ENCODE data around the gene MRPL58.
"Not testable (repeated sequence)": the region's sequence is repeated elsewhere in the genome, so short reads cannot be mapped to it uniquely, and the experiment has no call there.

Gene MRPL58

GRCh38 chr17:74987418-74987908, 25.0 kb upstream of the MRPL58 start, which contains the start of gene CDR2L:
Gene CDR2L (plus strand): TSS chr17:74987632. CDS start chr17:74988044, 412 bp downstream.
- peak; percentile 90 for DNase-seq (ENCODE audit: low read depth)

DNA sequence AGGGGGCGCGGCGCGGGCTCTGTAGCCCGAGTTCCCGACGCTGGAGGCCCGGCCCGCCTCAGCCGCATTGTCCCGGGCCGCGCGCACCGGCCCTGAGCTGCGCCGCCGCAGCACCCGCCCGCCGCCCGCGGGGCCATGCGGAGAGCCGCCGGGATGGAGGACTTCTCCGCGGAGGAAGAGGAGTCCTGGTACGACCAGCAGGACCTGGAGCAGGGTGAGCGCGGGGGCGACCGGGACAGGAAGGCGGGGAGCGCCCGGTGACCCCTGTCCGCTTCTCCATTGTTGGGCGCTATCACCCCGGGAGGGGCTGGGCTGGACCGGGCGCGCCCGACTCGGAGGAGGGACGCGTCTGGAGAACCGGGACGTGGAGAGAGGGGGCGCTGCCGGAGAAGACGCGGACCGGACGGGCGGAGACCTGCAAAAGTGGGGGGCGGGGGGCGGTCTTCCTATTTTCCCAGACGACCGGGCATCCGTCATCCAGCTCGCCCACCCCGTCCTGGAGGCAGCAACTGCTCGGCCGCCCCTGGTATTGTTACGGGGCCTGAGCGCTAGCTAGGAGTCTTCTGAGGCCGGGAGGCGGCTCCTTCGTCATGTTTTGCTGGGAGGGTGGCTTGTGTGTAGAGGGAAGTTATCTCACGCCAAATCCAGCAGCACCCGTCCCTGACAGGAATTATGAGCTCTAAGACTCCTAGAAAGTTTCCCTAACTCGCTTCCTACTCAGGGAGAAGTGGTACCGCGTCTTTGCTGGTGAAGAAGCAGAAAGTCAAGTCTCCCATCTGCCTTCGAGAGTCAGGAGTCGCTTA, 24.4 kb upstream of the MRPL58 start:
- no peak for DNase-seq (ENCODE audit: low read depth)

- DNase-seq (ENCODE audit: low read depth): no peak
Observed at GRCh38 chr17:74990581-74991105, 21.8 kb upstream of the MRPL58 start.

DNA sequence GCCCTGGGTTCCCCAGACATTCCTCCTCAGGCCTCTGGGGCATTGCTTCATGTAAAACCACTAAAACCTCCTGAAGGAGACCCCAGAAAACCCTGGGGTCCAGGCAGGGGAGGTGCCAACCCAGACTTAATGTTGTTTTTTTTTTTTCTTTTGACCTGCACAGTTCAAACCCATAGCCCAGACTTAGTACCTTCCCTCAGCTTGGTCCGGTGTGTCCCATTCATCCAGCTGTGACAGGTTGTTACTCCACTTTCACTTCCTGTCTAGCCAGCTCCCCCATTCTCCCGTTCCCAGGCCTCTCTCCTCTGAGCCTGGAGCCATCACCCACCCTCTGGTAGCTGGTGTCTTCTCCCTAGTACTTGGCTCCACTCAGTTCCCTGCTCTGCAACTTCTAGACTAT, 20.2 kb upstream of the MRPL58 start:
- no peak for DNase-seq (ENCODE audit: low read depth)

GRCh38 chr17:74994440-74994839, 18.0 kb upstream of the MRPL58 start:
- no peak for DNase-seq (ENCODE audit: low read depth)

- no peak for DNase-seq (ENCODE audit: low read depth)
Observed at GRCh38 chr17:74995847-74996246, 16.6 kb upstream of the MRPL58 start.

- no peak for DNase-seq (ENCODE audit: low read depth)
Observed at GRCh38 chr17:74998783-74999182, 13.7 kb upstream of the MRPL58 start.

DNA sequence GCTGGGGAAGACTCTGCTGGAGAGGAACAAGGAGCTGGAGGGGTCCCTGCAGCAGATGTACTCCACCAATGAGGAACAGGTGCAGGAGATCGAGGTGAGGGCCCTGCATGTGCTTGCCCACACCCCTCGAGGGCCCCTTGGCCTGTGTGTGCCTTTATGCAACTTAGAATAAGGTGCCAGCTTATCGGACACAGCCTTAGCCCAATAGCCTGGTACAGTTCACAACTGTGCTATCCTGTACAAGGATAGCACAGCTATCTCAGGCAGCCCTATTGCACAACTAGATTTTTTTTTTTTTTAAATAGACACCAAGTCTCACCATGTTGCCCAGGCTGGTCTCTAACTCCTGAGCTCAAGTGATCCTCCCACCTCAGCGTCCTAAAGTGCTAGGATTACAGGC, 12.9 kb upstream of the MRPL58 start:
- DNase-seq (ENCODE audit: low read depth): no peak

DNA sequence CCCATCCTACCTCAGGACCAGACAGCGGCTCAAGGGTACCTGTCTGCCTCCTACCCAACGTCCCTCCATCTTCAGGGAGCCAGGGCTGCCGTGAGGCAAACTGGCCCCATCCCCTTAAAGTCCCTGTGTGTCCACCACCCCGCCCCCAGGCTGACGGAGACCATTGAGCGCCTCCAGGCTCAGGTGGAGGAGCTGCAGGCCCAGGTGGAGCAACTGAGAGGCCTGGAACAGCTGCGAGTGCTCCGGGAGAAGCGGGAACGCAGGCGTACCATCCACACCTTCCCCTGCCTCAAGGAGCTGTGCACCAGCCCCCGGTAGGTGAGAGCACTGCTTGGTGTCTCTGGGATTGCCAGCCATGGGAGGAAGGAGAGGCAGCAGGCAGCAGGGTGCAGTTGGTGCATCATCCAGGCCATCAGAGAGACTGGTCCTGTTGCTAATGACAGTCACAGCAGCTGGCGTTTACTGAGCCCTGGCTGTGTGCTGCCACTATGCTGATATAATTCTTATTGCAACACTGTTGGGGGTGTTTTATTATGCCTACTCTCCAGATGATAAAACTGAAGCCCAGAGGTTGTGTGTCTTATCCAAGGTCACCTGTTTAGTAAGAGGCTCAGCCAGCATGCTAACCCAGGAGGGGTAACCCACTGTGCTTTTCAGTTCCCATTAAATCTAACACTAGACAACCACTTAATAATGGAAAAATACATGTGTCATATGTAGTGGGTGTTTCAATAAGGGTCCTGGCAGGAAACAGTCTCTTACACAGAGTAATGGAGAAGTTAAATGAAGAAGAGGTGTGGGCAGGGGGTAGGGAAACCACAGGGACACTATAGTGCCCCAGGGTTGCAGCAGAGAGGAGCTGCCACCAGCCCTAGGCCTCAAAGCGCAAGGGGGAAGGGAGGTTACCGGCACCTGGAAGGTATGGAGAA, 10.3 kb upstream of the MRPL58 start:
- DNase-seq (ENCODE audit: low read depth): no peak

- DNase-seq (ENCODE audit: low read depth): no peak
Observed at GRCh38 chr17:75003070-75003956, 9.2 kb upstream of the MRPL58 start.

DNA sequence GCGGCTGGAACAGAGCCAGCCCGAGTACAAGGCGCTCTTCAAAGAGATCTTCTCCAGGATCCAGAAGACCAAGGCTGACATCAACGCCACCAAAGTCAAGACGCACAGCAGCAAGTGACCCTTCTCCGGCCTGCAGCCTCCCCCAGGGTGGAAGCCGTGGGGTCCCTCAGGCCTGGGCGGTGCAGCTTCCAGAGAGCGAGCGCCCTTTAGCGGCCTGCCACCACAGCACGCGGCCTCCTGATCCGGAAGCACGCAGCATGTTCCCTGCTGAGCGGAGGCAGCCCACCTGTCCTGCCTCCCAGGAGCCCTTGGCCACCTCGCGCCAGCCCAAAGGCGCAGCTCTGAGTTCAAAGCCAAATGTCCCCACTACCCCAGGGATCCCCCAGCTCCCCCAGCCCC, 8.5 kb upstream of the MRPL58 start:
- no peak for DNase-seq (ENCODE audit: low read depth)

DNA sequence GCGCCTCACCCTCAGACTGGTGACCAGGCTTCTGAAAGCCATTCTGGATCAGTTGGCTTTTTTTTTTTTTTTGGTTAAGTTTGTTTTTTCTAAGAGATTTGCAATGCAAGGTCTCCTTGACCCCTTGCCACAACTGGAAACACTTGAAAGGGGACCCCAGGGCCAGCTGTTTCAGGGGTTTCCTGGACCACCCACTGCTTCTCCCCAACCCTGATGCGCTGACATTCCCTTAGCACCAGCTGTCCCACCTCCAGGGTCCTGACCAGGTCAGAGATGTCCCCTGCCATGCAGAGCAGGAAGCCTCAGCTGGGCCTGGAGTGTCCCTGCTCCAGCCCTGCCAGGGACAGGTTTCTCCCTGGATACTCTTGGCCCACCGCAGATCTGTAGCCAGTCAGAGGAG, 8.1 kb upstream of the MRPL58 start:
- DNase-seq (ENCODE audit: low read depth): no peak

GRCh38 chr17:75005291-75005690, 7.2 kb upstream of the MRPL58 start:
- DNase-seq (ENCODE audit: low read depth): no peak

DNA sequence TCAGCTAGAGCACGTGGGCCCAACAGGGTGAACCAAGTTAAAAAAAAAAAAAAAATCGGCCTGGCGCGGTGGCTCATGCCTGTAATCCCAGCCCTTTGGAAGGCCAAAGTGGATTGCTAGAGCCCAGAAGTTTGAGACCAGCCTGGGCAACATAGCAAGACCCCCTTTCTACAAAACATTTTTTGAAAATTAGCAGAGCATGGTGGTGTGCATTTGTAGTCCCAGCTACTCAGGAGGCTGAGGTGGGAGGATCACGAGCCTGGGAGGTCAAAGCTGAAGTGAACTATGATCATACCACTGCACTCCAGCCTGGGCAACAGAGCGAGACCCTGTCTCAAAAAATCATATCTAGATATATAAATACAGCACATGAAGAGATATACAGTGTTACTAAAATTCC, 6.4 kb upstream of the MRPL58 start:
- not testable (repeated sequence) for DNase-seq (ENCODE audit: low read depth)

GRCh38 chr17:75006653-75007052, 5.8 kb upstream of the MRPL58 start:
- no peak for DNase-seq (ENCODE audit: low read depth)

GRCh38 chr17:75008373-75008772, 4.1 kb upstream of the MRPL58 start:
- no peak for DNase-seq (ENCODE audit: low read depth)

DNA sequence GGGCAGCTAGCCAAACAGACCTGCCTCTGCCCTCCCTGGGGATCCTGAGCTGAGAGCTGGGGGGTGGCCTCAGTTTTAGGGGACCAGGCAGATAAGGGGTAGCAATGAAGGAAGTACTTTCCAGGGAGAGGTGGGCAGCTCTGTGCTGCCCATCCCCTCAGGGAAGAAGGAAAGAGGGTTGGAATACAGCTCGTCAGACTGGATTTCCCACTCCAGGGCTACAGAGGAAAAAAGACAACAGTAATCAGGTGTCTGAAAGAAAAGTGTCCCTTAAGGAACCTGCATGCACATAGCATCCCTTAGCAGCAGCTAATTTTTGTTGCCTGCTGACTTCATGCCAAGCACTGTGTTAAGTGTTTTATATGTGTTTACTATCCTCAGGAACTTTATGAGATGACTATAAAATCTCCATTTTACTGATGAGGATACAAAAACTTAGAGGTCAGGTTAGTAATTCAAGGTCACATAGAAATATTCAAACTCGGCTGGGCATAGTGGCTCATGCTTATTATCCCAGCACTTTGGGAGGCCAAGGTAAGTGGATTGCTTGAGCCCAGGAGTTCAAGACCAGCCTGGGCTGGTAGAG, 3.2 kb upstream of the MRPL58 start:
- DNase-seq (ENCODE audit: low read depth): no peak

- no peak for DNase-seq (ENCODE audit: low read depth)
Observed at GRCh38 chr17:75010683-75011400, 1.6 kb upstream of the MRPL58 start.

DNA sequence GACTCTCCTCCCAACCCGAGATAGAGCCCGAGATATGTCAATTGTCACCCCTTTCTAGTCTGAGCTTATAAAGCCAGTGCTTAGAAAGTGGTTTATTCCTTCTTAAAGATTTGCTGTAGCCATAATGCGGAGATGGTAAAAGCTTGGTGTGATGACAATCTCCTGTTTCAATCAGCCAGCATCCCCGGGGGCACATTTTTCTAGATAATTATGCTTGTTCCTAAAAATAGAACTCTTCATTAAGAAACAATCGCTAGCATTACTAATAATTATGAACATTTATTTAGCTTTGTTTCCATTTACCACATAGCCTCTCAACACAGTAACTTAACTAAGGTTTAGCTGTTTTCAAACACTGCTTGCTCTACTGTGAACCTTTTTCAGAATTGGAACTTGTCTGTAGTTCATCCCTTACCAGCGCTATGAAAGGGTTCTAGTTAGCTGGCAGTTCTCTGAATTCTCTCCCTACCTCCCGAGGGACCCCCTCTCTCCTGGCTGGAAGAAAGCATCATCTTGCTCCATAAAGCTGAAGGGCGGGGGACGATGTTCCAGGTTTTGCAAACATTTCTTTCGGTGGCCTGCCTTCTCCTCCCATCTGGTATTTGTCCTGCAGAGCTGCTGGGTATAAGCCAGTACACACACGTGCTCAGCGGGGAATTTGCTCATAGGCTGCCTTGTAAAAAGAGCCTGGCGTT, 922 bp upstream of the MRPL58 start:
- DNase-seq (ENCODE audit: low read depth): no peak

GRCh38 chr17:75012096-75012345, 449 bp upstream of the MRPL58 start:
- DNase-seq (ENCODE audit: low read depth): no peak
